HG02763 (cell line): ENCODE measurements around the gene KRTAP5-7.
"Not testable (repeated sequence)": the region's sequence is repeated elsewhere in the genome, so short reads cannot be mapped to it uniquely, and the experiment has no call there.

Source experiments
- ATAC-seq: cut with Tn5 transposase; IDR thresholded peaks from one replicate; pipeline ENCODE4 v1.9.1; 2021; ENCODE audit warnings: mild to moderate bottlenecking, moderate library complexity; ENCODE audit not compliant: unreplicated experiment

The KRTAP5-7 gene, protein sequence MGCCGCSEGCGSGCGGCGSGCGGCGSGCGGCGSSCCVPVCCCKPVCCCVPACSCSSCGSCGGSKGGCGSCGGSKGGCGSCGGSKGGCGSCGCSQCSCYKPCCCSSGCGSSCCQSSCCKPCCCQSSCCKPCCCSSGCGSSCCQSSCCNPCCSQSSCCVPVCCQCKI

DNA sequence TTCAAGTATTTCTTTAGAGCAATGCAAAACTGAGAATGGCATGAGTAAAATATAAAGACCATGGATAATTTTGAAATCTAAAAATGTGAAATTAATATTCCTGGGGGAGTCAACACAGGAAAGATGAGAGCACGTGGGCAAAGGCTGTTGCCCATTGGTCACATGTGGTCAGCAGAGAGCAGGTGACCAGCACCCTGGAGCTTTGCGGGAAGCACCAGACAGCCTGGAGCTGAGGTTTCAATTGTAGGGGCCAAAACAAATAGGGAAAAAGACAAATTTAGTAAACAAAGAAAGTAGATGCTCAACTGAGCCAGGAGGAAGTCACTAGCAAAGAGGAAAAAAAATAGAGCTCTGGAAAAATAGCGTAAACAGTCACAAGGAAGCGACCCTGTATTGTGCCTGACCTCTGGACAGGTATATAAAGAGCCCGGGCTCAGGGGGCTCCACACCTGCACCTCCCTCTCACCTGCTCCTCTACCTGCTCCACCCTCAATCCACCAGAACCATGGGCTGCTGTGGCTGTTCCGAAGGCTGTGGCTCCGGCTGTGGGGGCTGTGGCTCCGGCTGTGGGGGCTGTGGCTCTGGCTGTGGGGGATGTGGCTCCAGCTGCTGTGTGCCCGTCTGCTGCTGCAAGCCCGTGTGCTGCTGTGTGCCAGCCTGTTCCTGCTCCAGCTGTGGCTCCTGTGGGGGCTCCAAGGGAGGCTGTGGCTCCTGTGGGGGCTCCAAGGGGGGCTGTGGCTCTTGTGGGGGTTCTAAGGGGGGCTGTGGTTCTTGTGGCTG is at the start of gene KRTAP5-7:
Gene KRTAP5-7 (plus strand): TSS at position 472 of the 780 bp plus-strand sequence. CDS start 34 bp downstream, at position 506.
- ATAC-seq: not testable (repeated sequence)

DNA sequence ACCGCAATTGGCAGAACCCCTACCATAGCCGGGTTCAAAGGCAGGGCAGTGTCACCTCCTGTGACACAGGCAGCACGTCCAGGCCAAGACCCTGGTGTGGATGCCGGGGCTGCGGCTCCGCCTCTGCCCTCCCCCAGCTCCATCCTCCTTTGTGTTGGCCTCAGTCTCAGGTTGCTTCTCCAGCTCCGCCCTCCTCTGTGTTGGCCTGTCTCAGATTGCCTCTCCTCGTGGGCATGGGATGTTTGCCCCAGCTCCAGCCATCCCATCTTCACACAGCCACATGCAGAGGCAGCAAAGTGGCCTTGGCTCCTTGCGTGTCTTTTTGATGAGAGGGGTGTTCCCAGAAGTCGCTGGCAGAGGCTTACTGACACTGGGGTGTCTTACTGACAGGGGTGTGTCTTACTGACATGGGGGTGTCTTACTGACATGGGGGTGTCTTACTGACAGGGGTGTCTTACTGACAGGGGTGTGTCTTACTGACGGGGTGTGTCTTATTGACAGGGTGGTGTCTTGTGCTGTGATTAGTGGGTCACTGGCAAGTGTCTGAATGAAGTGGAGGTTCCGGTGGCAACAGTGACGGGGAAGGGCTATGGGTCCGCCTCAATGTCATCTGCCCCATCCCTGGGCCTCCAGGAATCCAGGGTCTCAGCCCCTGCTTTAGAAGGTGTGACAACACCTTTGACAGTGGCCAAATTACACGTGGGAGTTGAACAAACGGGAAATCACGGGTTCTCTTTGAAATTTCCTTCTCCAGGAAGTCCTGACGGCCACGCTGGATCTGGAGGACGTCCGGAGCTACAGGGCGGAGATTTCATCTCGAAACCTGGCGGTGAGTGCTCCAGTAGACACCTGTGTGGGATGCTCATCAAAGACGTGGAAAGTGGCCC is 49.2 kb upstream of the KRTAP5-7 start:
- ATAC-seq: no peak

DNA sequence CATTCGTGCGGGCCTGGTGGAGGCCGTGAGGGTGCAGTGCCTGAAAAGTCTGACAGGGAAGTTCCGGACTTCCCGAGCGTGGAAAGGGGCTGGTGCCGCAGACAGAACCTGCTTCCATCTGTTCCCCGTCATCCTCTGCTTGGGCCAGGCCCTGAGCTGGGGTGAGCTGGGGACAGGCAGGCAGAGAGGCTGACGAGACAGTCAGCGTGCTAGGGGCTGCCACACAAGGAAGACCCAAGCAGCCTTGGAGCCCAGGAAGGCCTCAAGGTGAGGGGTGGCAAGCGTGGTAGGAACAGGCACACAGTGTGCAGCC is 48.6 kb upstream of the KRTAP5-7 start:
- ATAC-seq: no peak

DNA sequence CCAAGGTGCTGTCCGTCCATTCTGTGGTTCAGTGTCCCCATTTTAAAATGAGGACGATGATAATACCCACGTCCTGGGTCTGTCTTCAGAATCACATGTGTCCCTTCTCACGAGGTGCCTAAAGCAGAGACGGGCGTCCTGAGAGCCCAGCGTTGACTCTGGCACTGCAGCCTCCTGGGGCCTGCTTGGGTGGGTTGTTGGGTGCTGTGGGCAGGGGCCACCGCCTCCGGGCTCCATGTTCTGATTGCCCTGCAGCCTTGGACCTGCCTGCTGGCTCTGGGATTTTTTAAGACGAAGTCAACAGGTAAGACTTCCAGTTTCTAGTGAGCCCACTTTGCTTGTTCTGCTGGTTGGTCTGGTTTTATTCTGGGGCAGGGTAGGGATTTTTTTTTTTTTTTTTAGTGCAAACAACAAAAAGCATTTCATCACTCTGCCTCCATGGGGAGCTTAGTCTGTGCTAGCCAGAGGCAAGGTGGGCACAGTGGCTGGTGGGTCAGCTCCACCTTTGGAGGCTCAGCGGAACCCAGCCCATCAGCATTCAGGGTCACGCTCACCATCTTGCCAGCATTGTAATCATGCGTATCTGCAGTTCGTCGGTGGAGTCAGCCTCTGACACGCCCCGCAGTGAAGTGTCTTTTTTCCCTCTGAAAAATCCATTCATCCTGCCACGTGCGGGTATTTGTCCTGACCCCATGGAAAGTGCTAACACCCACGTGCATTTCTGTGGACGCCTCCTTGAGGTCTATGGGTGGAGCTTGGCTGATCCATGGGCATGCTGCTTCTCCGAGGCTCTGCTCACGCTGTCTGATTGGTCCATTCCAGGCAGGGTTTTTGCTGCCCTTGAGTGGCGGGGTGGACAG is 45.7 kb upstream of the KRTAP5-7 start:
- no peak for ATAC-seq

DNA sequence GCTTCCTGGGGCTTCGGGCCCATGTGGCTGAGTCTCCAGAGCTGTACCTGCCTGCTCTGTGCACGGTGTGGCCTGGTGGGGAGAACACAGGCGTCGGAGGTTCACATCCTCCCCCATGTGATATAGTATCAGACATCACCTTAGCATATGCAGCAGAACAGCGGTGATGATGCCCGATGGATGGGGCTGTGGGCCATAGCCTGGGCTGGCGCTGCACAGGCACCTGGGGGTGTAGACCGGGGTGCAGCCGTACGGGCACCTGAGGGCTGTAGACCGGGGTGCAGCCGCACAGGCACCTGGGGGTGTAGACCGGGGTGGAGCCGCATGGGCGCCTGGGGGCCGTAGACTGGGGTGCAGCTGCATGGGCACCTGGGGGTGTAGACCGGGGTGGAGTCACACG is 44.9 kb upstream of the KRTAP5-7 start:
- ATAC-seq: no peak

DNA sequence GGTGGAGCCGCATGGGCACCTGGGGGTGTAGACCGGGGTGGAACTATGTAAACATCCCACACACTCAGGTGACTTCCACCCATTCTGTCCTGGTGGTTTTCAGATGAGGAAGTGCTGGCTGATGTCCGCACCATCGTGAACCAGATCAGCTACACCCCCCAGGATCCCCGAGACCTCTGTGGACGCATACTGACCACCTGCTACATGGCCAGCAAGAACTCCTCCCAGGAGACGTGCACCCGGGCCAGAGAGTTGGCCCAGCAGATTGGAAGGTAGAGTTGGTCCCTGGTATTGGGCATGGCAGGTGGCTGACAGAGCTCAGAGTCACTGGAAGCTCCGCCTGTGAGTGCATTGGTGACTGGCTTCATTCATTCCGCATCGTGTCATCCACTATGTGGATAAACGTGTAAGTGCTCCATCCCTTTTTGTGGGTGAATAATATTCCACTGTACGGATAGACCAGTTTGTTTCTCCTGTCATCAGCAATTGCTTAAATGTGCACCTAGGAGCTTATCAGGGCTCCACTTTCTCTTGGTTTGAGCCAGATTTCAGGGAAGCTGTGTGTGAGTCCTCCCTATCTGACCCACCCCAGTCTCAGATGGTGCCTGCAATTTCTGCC is 44.2 kb upstream of the KRTAP5-7 start:
- ATAC-seq: no peak

DNA sequence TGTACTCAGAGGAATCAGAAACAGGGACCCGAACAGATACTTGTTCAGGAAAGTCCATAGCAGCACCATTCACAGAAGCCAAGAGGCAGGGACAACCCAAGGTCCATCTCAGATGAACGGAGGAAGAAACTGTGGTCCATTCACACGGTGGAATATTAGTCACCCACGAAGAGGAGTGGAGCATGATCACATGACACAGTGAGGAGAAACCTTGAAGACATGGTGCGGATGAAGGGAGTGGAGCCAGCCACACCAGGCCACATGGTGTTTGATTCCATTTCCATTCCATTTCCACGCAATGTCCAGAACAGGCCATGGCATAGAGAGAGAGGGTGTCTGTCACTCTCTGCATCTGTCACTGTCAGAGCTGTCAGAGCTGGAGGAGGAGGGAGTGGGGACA is 43.4 kb upstream of the KRTAP5-7 start:
- ATAC-seq: no peak

DNA sequence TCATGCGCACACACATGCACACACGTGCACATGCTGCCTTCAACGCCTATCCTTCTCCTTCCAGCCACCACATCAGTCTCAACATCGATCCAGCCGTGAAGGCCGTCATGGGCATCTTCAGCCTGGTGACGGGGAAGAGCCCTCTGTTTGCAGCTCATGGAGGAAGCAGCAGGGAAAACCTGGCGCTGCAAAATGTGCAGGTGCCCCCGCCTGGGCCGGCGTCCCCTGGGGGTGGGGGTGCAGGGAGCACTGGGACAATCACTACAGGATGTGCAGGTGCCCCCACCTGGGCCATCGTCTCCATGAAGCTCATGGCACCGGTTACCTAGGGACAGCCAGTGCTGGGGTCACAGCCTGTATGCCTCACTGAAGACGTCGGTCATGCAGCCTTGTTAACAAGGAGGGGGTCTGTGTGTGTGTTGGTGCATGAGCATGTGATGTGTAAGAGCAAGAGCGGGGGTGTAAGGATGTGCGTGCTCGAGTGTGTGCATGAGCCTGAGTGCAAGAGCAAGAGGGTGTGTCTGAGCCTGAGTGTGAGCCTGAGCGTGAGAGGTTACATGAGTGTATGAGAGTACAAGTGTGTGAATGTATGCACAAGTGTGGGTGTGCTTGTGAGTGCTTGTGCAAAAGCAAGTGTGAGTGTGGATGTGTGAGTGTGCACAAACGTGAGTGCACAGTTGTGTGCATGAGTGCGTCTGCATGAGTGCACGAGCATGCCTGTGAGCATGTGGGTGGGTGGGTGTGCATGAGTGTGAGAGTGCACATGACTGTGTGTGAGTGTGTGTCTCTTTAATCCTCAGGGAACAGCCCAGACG is 42.6 kb upstream of the KRTAP5-7 start:
- ATAC-seq: no peak

DNA sequence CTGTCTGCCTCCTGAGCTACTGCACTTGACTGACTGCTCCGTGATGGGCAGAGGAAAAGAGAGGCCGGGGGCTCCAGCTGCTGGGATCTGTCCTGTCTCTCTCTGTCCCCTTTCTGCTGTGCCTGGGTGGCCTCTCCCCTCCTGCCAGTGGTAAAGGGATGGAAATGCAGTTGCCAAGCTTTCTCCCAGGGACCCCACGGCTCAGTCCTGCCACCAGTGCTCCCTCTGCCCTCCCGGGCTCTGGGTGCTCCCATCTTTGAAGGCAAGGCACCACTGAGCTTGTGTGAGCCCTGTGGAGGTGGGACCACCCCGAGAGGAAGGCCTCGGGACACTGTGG is 42.0 kb upstream of the KRTAP5-7 start:
- no peak for ATAC-seq

DNA sequence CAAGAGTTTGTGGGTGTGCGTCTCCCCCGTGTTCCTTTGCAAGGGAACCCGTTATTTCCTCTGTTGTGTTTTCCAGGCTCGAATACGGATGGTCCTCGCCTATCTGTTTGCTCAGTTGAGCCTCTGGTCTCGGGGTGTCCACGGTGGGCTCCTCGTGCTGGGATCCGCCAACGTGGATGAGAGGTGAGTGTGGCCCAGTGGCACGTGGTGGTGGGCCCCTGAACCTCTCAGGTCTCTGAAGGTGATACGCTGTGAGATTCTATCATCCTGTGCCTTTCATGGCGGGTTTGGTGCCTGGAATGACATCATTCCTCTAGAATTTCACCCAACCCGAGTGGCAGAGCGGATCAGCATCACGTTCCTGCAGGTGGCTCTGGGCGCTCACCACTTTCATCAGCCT is 41.6 kb upstream of the KRTAP5-7 start:
- ATAC-seq: no peak

DNA sequence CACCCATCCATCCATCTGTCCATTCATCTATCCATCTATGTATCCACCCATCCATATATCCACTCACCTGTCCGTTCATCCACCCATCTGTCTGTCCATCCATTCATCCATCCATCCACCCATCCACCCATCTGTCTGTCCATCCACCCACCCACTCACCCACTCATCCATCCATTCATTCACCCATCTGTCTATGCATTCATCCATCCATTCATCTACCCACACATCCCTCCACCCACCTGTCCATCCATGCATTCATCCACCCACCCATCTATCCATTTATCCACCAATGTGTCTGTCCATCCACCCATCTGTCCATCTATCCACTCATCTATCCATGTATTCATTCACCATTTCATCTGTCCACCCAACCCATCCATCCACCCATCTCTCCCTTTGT is 40.7 kb upstream of the KRTAP5-7 start:
- no peak for ATAC-seq

DNA sequence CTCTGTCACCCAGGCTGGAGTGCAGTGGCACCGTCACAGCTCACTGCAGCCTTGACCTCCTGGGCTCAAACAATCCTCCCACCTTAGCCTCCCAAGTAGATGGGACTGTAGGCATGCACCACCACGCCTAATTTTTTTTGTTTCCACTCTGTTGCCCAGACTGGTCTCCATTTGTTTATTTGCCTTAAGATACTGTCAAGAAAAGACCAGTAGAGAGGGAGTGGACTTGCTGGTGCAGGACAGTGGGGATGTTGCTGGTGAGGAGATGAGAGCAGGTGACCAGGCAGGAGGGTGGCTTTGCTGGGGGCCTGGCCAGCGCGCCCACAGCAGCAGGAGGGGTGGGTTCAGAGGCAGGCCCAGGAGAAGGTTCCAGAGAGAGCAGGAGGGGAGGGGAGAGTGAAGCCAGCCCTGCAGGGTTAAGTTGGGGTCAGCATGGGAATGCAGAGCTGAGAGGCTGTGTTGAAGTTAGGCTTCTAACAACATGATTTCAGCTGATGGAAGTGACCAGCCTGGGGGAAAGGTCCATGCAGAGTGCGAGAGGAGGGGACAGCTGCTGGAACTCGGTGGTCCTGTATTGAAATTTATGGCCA is 38.3 kb upstream of the KRTAP5-7 start:
- no peak for ATAC-seq

DNA sequence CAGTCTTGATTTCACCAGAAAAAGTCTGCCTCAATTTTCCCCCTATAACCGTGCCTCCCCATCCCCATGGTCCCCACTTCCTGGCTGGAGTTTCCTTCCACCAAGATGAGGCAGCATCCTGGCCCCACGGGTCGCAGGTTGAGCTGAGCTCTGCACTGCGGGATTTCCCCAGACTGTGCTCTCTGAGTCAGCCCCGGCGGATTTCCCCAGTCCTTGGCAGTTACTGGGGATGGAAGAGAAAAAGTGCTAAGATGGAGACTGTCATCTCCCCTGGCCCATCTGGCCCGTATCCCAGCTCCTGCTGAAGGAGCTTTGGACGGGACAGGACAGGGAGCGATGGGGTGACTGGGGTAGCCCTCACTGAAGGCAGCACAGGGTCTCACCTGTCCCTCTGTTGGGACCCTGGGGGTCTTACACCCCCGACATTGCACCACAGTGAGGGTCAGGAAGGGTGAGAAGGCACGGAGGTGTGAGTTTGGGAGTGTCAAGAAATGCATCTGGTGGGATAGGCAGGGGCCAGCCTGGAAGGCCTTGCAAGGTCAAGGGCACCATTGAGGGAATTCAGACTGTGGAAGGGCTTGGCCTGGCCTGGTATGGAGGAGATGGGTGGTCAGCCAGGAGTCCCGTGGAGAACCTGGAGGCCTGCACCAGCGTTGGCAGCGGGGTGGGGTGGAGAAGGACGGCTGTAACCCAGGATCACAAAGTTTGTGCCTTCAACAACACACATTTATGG is 37.6 kb upstream of the KRTAP5-7 start:
- peak; percentile 44 for ATAC-seq

DNA sequence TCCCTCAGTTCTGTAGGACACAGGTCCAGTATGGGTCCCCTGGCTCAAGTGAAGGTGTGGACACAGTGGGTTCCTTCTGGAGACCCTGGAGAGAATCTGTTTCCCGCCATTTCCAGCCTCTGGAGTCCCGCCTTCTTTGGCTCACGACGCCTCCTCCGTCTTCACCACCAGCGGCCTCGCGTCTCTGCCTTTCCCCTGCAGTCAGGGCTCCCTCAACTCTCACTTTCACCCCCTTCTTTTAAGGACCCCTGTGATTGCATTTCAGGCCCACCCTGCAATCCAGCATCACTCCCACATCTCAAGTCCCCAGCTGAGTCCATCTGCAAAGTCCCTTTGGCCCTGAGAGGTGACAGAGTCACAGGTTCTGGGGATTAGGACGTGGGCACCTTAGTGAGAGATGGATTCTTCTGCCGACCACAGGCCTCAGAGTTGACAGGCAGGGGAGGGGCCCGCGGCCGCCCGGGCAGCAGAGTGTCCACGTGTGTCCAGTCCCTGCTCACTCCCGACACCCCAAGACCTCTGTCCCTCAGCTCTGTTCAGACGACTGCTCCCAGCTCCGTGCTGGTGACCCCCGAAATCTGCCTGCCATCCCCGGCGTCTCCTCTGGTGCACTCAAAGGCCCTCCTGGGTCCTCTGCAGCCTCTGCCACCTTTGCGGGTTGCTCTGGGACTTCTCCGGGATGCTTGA is 36.9 kb upstream of the KRTAP5-7 start:
- ATAC-seq: no peak

DNA sequence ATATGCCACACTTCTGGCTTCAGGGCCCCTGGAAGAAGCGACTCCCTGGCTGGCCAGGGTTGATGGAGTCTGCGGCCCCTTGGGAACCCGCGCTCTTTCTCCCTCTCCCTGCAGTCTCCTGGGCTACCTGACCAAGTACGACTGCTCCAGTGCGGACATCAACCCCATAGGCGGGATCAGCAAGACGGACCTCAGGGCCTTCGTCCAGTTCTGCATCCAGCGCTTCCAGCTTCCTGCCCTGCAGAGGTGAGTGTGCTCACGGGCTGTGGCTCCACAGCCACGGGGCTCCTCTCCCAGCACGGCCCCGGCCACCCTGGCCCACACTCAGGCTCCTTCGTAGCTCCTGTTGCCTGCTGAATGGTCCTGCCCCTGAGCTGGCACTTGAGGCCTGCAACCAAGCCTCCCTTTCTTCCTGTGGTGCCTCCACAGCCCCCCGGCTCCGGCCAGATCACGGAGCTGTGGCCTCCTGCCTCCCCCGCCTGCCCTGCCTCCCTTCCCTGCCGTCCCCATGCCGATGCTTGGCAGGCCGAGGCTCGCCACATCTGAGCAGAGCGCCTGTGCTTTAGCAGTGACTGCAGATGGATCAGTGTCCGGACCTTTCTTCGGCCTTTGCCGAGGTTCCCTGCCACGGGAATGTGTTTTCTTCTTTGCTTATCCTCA is 36.2 kb upstream of the KRTAP5-7 start:
- no peak for ATAC-seq

DNA sequence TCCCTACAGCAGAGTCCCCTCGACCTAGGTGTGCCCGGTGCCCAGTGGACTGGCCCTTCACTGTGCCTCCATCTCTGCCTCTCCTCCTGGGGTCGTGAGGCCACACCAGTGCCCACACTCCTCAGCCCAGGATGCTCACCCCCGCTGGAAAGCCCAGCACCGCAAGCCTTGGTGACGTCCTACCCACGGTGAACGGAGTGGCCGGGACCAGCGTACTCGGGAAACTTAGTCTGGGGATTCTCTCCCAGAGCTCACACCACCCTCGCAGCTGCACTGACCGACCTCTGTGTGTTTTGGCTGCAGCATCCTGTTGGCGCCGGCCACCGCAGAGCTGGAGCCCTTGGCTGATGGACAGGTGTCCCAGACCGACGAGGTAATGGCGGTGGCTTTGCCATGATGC is 35.5 kb upstream of the KRTAP5-7 start:
- no peak for ATAC-seq

DNA sequence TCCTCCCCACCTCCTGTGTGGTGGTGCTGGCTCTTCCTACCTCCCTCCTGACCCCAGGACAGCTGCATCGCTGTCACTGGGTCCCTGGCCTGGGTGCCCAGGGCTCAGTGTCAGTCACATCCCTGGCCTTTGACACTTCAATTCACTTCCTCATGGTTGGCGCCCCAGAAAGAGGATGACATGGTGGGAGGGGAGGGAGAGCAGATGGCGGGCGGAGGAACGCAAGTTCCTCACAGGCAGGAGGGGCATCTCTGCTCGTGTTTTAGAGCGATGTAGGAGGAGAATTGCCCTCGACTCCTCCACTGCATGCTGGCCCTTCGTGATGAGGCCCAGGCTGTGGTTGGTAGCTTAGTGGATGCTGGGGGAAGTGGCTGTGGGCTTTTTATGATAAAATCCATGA is 35.1 kb upstream of the KRTAP5-7 start:
- no peak for ATAC-seq
